ENCODE results near the gene ICA1. TPM values are rescaled to one million over a fixed set of nuclear protein-coding genes. Genes with fewer than 3 reads are reported as not detected.

ICA1 gene
- total and polyA plus RNA-seq, 2 experiments from 2014 or later, result 45.2 to 83.7 TPM

DNA sequence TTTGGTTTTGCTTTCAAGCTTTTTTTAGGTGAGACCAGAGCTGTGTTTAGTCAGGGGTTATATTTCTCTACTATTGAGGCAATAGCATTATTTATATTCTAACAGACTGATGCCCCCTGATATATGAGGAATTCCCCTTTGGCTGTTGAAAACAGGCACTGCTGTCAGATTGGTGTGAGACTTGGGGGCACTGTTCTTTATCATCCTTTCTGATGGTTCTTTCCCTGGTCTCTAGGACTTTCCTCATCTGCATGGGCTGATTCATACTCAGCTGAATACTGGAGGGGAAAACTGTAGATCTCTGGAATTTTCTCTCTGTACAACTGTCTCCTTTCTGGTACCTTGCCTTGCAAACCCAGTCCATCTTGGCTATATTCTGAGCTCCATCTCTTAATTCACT is 10.0 kb upstream of the ICA1 start:
- no peaks in the 10 kb centered on the region for H3K79me2 ChIP-seq (replicated peaks; ENCODE audit: insufficient read depth)
- no peak for DNase-seq (ENCODE audit: low spot score)

More for the DNA sequence above, 10.0 kb upstream of the ICA1 start:
- Histone ChIP-seq H3K27ac (ENCODE audit: low read depth) (no peak overlapping the region), H3K27me3 (ENCODE audit: insufficient read depth) (no peaks in the 10 kb centered on the region), H3K9me2 (ENCODE audit: insufficient read depth) (no peaks in the 10 kb centered on the region), H3K36me3 (ENCODE audit: insufficient read depth) (no peaks in the 10 kb centered on the region), H3K4me3 (no peak overlapping the region), H3K4me1 (ENCODE audit: insufficient read depth) (no peaks in the 10 kb centered on the region), H3K4me2 (no peak overlapping the region), H3F3A (replicated peaks; ENCODE audit: low read depth) (no peaks in the 10 kb centered on the region), H2AFZ (peak overlapping the region; percentile 45; the same call in 1 of the 2 replicates), H4K20me1 (replicated peaks; ENCODE audit: insufficient read depth) (no peaks in the 10 kb centered on the region)
- no peak overlapping the region for H3K4me3 Mint-ChIP-seq
- ATAC-seq, result no peak
- no peak overlapping the region for H3K27ac Mint-ChIP-seq
- H3K36me3 Mint-ChIP-seq (ENCODE audit: low read depth), result no peaks in the 10 kb centered on the region
- TF ChIP-seq ZNF331 (CRISPR knock-in tag; IDR thresholded peaks at IDR 0.05; ENCODE audit: low read depth), result no peak
- no peak for TF ChIP-seq NANOG (IDR thresholded peaks at IDR 0.05; ENCODE audit: borderline replicate concordance)
- TF ChIP-seq, protein P1, sequence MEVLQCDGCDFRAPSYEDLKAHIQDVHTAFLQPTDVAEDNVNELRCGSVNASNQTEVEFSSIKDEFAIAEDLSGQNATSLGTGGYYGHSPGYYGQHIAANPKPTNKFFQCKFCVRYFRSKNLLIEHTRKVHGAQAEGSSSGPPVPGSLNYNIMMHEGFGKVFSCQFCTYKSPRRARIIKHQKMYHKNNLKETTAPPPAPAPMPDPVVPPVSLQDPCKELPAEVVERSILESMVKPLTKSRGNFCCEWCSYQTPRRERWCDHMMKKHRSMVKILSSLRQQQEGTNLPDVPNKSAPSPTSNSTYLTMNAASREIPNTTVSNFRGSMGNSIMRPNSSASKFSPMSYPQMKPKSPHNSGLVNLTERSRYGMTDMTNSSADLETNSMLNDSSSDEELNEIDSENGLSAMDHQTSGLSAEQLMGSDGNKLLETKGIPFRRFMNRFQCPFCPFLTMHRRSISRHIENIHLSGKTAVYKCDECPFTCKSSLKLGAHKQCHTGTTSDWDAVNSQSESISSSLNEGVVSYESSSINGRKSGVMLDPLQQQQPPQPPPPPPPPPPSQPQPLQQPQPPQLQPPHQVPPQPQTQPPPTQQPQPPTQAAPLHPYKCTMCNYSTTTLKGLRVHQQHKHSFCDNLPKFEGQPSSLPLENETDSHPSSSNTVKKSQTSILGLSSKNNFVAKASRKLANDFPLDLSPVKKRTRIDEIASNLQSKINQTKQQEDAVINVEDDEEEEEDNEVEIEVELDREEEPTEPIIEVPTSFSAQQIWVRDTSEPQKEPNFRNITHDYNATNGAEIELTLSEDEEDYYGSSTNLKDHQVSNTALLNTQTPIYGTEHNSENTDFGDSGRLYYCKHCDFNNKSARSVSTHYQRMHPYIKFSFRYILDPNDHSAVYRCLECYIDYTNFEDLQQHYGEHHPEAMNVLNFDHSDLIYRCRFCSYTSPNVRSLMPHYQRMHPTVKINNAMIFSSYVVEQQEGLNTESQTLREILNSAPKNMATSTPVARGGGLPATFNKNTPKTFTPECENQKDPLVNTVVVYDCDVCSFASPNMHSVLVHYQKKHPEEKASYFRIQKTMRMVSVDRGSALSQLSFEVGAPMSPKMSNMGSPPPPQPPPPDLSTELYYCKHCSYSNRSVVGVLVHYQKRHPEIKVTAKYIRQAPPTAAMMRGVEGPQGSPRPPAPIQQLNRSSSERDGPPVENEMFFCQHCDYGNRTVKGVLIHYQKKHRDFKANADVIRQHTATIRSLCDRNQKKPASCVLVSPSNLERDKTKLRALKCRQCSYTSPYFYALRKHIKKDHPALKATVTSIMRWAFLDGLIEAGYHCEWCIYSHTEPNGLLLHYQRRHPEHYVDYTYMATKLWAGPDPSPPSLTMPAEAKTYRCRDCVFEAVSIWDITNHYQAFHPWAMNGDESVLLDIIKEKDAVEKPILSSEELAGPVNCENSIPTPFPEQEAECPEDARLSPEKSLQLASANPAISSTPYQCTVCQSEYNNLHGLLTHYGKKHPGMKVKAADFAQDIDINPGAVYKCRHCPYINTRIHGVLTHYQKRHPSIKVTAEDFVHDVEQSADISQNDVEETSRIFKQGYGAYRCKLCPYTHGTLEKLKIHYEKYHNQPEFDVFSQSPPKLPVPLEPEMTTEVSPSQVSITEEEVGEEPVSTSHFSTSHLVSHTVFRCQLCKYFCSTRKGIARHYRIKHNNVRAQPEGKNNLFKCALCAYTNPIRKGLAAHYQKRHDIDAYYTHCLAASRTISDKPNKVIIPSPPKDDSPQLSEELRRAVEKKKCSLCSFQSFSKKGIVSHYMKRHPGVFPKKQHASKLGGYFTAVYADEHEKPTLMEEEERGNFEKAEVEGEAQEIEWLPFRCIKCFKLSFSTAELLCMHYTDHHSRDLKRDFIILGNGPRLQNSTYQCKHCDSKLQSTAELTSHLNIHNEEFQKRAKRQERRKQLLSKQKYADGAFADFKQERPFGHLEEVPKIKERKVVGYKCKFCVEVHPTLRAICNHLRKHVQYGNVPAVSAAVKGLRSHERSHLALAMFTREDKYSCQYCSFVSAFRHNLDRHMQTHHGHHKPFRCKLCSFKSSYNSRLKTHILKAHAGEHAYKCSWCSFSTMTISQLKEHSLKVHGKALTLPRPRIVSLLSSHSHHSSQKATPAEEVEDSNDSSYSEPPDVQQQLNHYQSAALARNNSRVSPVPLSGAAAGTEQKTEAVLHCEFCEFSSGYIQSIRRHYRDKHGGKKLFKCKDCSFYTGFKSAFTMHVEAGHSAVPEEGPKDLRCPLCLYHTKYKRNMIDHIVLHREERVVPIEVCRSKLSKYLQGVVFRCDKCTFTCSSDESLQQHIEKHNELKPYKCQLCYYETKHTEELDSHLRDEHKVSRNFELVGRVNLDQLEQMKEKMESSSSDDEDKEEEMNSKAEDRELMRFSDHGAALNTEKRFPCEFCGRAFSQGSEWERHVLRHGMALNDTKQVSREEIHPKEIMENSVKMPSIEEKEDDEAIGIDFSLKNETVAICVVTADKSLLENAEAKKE (CRISPR knock-in tag; IDR thresholded peaks at IDR 0.05), result no peak
- TF ChIP-seq, protein P2, sequence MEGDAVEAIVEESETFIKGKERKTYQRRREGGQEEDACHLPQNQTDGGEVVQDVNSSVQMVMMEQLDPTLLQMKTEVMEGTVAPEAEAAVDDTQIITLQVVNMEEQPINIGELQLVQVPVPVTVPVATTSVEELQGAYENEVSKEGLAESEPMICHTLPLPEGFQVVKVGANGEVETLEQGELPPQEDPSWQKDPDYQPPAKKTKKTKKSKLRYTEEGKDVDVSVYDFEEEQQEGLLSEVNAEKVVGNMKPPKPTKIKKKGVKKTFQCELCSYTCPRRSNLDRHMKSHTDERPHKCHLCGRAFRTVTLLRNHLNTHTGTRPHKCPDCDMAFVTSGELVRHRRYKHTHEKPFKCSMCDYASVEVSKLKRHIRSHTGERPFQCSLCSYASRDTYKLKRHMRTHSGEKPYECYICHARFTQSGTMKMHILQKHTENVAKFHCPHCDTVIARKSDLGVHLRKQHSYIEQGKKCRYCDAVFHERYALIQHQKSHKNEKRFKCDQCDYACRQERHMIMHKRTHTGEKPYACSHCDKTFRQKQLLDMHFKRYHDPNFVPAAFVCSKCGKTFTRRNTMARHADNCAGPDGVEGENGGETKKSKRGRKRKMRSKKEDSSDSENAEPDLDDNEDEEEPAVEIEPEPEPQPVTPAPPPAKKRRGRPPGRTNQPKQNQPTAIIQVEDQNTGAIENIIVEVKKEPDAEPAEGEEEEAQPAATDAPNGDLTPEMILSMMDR (conservative IDR thresholded peaks at IDR 0.05; ENCODE audit: low read depth in 2 of 2), result no peak
- TF ChIP-seq EZH2 (IDR thresholded peaks at IDR 0.05; ENCODE audit: low read depth, unreplicated experiment), result no peak
- TF ChIP-seq ETS1 (IDR thresholded peaks at IDR 0.05), result no peak
- TF ChIP-seq JUNB (IDR thresholded peaks at IDR 0.05; ENCODE audit: unreplicated experiment), result no peak
- no peak for TF ChIP-seq POLR2AphosphoS5 (IDR thresholded peaks at IDR 0.05; ENCODE audit: low read depth)
- TF ChIP-seq ZNF114 (CRISPR knock-in tag; IDR thresholded peaks at IDR 0.05), result no peak
- TF ChIP-seq EZH2phosphoT487 (IDR thresholded peaks at IDR 0.05; ENCODE audit: unreplicated experiment), result no peak
- no peak for TF ChIP-seq STAT1 (IDR thresholded peaks at IDR 0.05; ENCODE audit: unreplicated experiment)
- TF ChIP-seq CREB1 (CRISPR knock-in tag; IDR thresholded peaks at IDR 0.05; ENCODE audit: low read depth), result no peak
- TF ChIP-seq REST (IDR thresholded peaks at IDR 0.05; ENCODE audit: unreplicated experiment), result no peak
- no peaks in the 10 kb centered on the region for H3K4me1 Mint-ChIP-seq
- H3K27me3 Mint-ChIP-seq (ENCODE audit: insufficient read depth, low read depth, poor library complexity), result peaks cover 2% of the 10 kb centered on the region
- H3K9me3 Mint-ChIP-seq, result no peaks in the 10 kb centered on the region
